ENCODE measurements around the gene SLC49A4.

Gene SLC49A4

DNA sequence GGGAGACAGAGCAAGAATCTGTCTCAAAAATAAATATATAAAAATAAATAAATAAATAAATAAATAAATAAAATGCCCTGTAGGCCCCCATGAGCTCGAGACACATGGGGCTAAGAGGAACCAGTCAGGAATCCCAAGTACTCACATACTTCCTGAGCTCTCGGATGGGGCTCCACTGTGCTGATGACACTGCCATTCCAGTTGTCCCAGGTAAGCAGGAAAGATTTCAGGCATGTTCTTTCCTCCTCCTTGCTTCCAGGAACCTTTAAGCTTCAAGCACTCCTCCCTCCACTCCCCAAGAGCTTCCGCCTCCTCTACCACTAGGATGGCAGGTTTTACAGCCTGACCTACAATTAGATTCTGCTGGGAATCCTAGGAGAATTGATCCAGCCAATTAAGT lies 113.4 kb downstream of the SLC49A4 start:
- DNase-seq (ENCODE audit: low read depth in 3 of 3), result no peak

DNA sequence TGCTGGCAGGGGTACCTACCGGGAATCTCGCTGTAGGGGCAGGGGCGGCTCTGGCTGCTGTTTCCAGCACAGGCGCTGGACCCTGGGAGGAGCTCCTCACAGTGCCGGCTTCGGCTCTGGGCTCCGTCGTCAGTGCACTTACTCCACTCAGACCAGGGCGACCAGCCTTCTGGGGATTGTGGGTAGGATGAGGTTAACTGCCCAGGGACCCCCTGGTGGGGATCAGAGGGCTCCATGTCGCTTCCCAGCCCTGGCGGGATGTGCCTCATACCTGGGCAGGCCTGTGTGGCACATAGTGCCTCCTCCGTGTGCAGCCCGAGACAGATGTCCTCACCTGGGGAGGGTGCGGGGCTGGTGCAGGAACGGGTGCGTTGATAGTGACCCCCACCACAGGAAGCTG lies 117.0 kb downstream of the SLC49A4 start:
- no peak for DNase-seq (ENCODE audit: low read depth in 3 of 3)

GRCh38 chr3:122912772-122913538 lies 118.1 kb downstream of the SLC49A4 start:
- no peak for DNase-seq (ENCODE audit: low read depth in 3 of 3)

DNA sequence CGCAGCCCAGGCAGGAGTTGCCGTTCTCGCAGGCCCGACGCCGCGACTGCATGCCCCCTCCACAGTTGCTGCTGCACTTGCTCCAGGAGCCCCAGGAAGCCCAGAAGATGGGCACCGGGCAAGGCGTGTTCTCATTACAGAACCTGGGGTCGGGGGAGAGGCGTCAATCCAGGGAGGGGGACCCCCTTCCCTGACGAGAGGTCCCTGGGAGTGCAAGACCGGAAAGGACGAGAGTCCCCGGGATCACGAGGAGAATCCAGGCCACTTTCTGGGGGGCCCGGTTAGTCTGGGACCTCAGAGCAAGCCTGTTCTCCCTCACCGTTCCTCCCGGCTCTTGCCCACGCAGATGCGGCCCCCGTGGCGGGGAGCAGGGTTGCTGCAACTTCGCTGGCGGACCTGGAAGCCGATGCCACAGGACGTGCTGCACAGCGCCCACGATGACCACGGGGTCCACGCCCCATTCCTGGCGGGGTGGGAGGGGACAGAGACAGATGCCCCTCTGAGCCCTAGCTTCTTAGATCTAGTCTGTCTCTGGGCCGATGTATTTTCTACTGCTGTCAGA lies 118.8 kb downstream of the SLC49A4 start:
- DNase-seq (ENCODE audit: low read depth in 3 of 3), result no peak

DNA sequence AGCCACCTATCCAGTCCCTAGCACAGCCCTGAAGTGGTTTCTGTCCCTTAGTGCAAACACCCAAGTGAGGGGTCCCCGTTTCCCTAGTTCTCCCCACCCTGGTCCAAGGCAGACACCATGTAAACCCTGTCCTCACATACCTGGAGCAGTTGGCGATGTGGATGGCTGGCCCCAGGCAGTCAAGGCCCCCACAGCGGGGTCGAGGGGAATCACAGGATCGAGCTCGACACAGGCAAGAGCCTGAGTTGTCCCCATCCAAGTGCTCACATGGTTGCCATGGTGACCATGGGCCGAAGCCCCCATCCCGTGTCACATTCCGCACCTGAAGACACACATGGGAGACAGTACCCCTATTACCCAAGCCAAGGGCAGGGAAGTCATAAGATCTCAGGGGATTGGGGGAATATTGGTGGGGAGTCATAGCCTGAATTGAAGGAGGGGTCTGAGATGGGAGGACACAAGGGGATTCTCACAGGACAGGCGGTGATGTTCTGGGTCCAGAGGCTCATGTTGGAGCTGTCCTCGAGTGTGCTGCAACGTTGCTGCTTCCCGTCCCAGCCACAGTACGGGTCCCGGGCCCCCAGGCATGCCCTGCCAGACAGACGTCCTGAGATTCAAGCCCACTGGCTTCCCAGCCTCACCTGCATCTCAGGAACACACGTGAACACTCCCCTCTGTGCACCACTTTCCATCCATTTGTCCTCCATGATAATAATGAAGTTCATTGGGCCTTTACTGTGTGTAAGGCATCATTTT lies 120.6 kb downstream of the SLC49A4 start:
- no peak for DNase-seq (ENCODE audit: low read depth in 3 of 3)

GRCh38 chr3:122916084-122916483 lies 121.2 kb downstream of the SLC49A4 start:
- no peak for DNase-seq (ENCODE audit: low read depth in 3 of 3)

GRCh38 chr3:122916580-122916979 lies 121.7 kb downstream of the SLC49A4 start:
- no peak for DNase-seq (ENCODE audit: low read depth in 3 of 3)

- DNase-seq (ENCODE audit: low read depth in 3 of 3), result no peak
Measured at GRCh38 chr3:122917412-122917811, 122.5 kb downstream of the SLC49A4 start.

DNA sequence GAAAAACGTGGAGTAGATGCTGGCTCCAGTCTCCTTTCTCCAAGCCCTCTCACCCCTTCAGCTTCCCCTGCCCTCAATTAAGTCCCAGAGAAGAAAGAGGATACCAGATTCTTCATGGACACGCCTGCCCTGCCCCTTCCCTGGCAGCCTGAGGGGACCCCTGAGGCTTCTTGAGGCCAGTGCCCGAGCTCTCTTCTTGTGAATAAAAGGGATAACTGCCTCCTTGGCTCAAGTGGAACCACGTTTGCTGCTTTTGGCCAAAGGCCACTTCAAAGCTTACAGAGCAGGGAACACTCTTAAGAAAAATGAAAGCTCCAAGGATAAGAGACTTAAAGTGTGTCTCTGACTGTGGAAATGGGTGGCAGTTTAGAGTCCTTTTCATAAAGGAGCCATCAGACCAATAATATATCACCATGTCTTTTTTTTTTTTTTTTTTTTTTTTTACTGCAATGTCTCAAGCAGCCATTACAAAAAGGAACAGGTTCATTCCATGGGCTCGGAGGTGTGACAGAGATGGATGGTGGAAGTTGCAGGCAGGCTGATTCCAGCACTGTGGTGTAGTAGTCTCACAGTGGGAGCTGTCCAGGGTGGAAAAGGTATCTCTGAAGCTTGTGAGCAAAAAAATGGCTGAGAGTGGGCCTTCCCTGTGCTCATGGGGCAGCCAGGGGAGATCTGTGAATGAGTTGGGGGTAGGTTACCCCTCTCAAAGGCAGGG lies 123.9 kb downstream of the SLC49A4 start:
- no peak for DNase-seq (ENCODE audit: low read depth in 3 of 3)

DNA sequence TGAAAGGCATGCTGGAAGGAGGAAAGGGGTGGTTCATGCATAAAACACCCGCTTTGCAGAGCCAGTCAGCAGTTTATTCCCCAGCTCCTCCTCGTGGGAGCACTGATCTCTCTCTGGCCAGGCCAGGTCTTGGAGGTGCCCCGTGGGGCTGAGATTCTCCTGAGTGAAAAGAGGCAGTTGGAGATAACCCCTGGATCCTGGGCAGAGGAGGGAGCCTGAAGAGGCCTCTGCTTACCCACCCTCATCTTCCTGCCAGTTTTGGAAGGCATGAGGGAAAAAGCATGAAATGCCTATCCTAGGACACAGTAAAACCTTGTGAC lies 124.4 kb downstream of the SLC49A4 start:
- no peak for DNase-seq (ENCODE audit: low read depth in 3 of 3)

DNA sequence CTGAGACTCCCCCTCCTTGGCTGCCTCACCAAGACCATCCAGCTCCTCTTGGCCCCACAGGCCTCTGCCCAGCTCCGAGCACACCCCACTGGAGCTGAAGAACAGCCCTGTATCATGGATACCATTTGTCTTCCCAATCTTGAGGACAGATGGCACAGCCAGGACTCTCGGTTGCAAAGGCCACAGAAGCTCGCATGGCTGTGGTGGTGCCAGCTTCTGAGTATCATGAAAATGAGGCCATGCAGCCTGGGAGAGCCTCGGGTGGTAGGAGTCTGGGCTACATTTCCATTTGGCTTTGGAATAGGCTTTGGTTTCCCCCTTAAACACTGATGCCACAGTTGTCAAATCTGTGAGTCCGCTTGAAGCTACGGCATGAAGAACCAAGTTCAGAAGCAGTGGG lies 126.1 kb downstream of the SLC49A4 start:
- no peak for DNase-seq (ENCODE audit: low read depth in 3 of 3)

GRCh38 chr3:122921791-122922651 lies 127.2 kb downstream of the SLC49A4 start:
- no peak for DNase-seq (ENCODE audit: low read depth in 3 of 3)

GRCh38 chr3:122923611-122924010 lies 128.7 kb downstream of the SLC49A4 start:
- DNase-seq (ENCODE audit: low read depth in 3 of 3), result no peak

DNA sequence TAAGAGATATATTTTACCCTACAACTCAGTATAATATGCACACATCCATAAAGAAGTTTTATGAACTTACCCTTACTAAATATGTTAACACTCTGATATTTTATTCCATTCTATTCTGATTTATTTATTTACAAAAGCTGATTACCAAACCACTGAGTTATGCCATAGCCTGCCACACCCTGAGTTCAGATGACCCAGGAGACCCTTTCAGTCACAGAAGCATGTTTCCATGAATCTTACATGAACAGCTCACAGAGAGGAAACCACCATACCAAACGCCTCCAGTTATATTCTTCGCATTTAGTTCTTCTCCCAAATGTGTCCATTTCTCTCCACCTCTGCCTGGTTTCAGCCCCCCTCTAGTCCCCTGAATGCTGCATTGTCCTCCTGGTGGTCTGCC lies 129.2 kb downstream of the SLC49A4 start:
- no peak for DNase-seq (ENCODE audit: low read depth in 3 of 3)

GRCh38 chr3:122925756-122926155 lies 130.9 kb downstream of the SLC49A4 start:
- no peak for DNase-seq (ENCODE audit: low read depth in 3 of 3)

DNA sequence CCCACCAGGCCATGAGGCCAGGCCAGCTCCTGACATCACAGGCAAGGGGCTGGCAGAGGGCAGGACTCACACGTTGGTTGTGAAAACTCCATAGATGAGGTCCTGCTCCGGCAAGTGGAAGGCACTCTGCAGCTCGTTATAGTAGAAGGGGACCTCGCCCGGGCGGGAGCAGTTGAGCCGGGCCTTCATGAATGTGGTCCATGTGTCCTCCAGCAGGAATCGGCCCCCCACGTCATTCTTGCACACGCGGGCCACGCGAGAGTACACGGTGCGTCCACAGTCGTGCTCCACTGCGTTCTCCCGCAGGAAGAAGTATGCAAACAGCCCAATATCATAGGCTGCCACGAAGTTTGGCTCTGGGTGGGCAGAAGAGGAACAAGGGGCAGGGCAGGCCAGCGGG lies 131.5 kb downstream of the SLC49A4 start:
- no peak for DNase-seq (ENCODE audit: low read depth in 3 of 3)

GRCh38 chr3:122926811-122927210 lies 131.9 kb downstream of the SLC49A4 start:
- no peak for DNase-seq (ENCODE audit: low read depth in 3 of 3)

DNA sequence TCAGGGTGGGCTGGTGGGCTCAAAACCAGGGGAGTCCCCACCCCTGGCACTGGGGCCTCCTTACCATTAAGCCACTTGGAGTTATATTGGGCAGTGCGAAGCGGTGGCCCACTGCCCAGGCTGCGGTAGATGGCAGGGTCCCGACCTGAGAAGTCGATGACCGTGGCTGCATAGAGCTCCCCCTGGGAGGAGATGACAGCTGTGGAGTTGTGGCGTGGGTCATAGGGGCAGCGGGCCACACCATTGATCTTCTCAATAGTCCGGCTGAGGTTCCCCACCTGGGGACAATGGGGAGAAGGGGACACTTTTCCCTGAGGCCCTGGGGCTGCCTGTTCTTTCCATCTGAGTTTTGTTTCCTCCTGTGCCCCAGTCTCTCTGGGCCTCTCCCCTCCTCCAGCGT lies 132.9 kb downstream of the SLC49A4 start:
- no peak for DNase-seq (ENCODE audit: low read depth in 3 of 3)

GRCh38 chr3:122928396-122929187 lies 133.7 kb downstream of the SLC49A4 start:
- no peak for DNase-seq (ENCODE audit: low read depth in 3 of 3)

GRCh38 chr3:122929188-122930062 lies 134.6 kb downstream of the SLC49A4 start:
- DNase-seq (ENCODE audit: low read depth in 3 of 3), result no peak

Measured in stimulated activated CD4-positive, alpha-beta T cell treated with anti-CD3 and anti-CD28 coated beads, TNF-alpha, amount 100 ng/mL, for 4 hours (primary cell).